D721Med (cell line): ENCODE measurements around the gene HACE1.

Experiments
- DNase-seq: peaks from one replicate; pipeline ENCODE4 v3.0.0; 2011; ENCODE audit warnings: low spot score; ENCODE audit not compliant: insufficient read length
- FAIRE-seq: peaks from 2 replicates; lab custom pipeline; 2011; peaks lifted over from hg19 to GRCh38; lab: Jason Lieb, UNC
- TF ChIP-seq, protein P1 (sequence below): IDR thresholded peaks from 2 replicates; pipeline ENCODE4 v1.5.1; 2012; ENCODE audit warnings: mild to moderate bottlenecking, control low read depth; ENCODE audit not compliant: insufficient read depth; ENCODE audit errors: missing control alignments

Gene HACE1

DNA sequence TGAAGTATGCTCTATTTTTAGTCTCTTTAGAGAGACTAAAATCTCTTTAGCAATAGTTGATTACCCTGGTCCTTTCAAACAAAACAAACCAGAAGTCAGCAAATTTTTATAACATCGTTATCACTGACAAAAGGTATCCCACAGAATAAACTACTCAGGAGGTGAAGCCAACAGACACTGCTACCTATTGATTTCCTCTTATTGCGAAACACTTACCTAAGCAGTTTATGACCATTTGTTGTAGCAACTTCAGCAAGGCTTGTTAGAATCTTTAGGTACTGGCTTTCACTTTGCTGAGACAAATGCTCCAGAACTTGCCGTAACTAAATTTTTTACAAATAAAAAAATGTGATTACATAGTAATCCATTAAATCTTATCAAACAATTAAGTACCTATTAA, 64.4 kb downstream of the HACE1 start:
- TF ChIP-seq, protein P1, sequence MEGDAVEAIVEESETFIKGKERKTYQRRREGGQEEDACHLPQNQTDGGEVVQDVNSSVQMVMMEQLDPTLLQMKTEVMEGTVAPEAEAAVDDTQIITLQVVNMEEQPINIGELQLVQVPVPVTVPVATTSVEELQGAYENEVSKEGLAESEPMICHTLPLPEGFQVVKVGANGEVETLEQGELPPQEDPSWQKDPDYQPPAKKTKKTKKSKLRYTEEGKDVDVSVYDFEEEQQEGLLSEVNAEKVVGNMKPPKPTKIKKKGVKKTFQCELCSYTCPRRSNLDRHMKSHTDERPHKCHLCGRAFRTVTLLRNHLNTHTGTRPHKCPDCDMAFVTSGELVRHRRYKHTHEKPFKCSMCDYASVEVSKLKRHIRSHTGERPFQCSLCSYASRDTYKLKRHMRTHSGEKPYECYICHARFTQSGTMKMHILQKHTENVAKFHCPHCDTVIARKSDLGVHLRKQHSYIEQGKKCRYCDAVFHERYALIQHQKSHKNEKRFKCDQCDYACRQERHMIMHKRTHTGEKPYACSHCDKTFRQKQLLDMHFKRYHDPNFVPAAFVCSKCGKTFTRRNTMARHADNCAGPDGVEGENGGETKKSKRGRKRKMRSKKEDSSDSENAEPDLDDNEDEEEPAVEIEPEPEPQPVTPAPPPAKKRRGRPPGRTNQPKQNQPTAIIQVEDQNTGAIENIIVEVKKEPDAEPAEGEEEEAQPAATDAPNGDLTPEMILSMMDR: no peak
- FAIRE-seq (no peak), DNase-seq (no peak)

DNA sequence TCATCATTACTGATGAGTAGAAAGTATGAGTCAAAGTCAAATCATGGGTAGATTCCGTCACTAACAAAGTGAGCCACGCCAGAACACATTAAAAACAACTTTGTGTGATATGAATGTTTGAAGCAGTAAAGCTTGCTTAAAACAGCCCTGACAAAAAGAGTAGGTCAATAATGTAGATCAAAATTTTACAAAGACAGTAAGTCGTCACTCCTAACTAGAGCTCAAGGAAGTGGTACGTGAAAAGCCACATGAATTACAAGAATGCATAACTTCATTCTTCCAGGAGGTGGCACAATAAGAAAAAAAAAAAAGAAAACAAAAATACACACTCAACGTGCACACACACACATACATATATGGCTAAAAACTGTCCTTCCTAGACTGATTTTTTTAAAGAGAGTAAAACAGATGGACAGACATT, 69.9 kb downstream of the HACE1 start:
- TF ChIP-seq, protein P1: peak; percentile 54
- no peak for DNase-seq
- FAIRE-seq: peak; percentile 60

DNA sequence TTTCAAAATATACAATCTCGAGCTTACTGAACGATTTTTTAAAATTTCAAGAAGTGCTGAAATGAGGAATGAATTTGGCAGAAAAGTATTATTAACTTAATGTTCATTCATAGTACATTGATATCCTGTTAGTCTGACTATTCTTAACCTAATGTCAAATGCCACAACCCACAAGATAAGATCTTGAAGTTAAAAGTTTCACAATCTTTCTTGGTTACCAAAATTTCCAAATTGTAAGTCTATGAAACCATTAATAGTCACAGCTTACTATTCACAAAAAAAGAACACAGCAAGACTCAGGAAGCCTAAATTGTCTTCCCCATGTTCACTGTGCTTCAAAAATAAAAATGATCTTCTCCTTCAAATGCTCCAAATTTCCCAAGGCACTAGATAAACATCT, 71.3 kb downstream of the HACE1 start:
- DNase-seq (no peak), FAIRE-seq (peak; percentile 21)
- TF ChIP-seq, protein P1: no peak

DNA sequence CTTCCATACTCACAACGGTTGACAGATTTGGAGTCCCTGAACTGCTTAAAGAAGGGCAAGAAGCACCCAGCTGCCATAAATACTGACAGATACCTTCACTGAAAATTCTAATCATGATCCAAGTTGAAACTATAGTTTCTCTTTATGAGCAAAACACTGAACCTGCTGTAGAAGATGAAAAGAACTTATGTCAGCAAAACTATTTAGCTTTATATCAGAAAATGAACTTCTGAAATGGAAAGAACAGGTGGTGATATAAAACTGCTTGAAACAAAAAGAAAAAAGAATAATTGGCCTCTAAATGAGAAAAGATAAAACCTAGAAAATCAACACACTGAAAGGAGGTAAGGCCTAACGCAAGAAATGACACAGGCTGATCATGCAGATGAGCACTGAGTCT, 72.4 kb downstream of the HACE1 start:
- TF ChIP-seq, protein P1: no peak
- DNase-seq: no peak
- peak; percentile 6 for FAIRE-seq

DNA sequence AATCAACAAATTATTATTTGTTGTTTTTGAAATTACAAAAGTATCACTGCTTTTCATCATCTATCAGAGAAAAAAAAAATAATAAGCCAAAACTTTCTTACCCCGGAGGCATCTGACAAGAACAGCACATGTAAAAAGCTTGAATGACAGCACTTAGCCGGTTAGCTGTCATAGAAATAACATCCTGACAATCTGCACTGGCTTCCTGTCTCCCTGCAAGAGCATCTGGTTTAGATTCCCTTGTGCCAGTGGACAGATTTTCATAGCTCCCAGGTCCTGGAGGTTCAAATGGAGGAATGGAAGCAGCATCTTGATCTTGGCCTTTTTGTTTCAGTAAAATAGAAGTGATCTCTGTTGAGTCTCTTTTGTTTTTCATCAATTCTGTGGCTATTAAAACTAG, 74.8 kb downstream of the HACE1 start:
- FAIRE-seq (no peak), DNase-seq (no peak)
- TF ChIP-seq, protein P1: no peak

DNA sequence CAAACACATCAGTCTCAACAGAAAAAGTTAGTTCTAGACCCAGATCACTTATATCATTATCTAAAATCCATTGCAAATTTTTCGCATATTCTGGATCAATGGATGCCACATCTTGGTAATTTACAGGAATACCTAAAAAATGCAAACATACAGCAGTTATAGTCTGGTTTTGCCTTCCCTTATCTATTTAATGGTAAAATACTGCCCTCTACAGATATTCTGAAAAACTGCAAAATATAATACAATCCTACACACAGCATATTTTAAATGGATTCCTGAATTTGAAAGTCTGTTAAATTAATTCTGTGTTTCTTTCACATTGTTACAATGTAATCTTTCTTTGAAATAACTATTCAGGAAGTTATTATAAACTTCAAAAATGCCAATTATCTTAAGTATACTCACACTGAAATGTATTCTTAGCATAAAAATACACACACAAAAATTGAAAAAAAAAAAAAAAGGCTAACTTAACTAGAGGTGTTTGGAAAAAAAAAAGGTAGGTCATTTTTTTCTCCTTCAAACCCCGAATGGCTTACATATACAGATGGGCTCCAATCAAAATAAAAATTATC, 88.4 kb downstream of the HACE1 start:
- FAIRE-seq: peak; percentile 84
- TF ChIP-seq, protein P1: peak; percentile 58
- DNase-seq: no peak

- TF ChIP-seq, protein P1: no peak
- FAIRE-seq: no peak
- DNase-seq: no peak
Measured at GRCh38 chr6:104768906-104769305, 90.8 kb downstream of the HACE1 start.
